PFSK-1 (cell line): Measurements from ENCODE around the gene HEMK1.

ENCODE experiments used
- POLR2AphosphoS5 ChIP-seq: IDR thresholded peaks from 2 replicates; pipeline ENCODE4 v1.6.1; 2012; ENCODE audit warnings: low read depth, mild to moderate bottlenecking, control low read depth, low read length, moderate library complexity
- TAF1 ChIP-seq: IDR thresholded peaks from 2 replicates; pipeline ENCODE4 v1.6.1; 2012; ENCODE audit warnings: low read length, control low read depth, borderline replicate concordance; ENCODE audit not compliant: insufficient read depth
- TF ChIP-seq, protein P1 (sequence below), 2 experiments: IDR thresholded peaks; 2 replicates each; pipeline versions ENCODE4 v1.6.1 to v1.8.0; 2011 to 2012; ENCODE audit warnings: low read depth in 2 of 2, low read length in 2 of 2, control low read depth in 1 of 2, inconsistent platforms in 1 of 2, mild to moderate bottlenecking in 1 of 2, moderate library complexity in 1 of 2; ENCODE audit not compliant: insufficient read depth in 1 of 2

DNA sequence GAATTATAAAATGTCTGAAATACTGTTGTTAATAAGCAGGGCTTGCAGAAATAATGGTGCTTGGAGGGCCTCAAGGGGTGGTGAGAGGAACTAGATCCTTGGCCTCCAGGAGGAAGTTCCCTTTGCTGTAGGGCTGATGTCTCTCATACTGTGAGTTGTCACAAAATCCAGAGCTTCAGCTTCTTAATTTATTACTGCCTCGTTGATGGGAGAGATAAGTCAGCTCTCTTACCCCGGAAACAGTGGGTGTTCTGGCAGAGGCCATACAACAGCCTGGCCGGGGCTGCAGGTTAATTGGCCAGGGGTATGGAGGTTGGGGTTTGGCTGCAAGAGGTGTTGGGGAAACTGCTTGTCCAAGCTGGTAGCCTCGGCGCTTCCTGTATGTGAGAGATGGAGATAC, 63.1 kb downstream of the HEMK1 start:
- TF ChIP-seq, protein P1, sequence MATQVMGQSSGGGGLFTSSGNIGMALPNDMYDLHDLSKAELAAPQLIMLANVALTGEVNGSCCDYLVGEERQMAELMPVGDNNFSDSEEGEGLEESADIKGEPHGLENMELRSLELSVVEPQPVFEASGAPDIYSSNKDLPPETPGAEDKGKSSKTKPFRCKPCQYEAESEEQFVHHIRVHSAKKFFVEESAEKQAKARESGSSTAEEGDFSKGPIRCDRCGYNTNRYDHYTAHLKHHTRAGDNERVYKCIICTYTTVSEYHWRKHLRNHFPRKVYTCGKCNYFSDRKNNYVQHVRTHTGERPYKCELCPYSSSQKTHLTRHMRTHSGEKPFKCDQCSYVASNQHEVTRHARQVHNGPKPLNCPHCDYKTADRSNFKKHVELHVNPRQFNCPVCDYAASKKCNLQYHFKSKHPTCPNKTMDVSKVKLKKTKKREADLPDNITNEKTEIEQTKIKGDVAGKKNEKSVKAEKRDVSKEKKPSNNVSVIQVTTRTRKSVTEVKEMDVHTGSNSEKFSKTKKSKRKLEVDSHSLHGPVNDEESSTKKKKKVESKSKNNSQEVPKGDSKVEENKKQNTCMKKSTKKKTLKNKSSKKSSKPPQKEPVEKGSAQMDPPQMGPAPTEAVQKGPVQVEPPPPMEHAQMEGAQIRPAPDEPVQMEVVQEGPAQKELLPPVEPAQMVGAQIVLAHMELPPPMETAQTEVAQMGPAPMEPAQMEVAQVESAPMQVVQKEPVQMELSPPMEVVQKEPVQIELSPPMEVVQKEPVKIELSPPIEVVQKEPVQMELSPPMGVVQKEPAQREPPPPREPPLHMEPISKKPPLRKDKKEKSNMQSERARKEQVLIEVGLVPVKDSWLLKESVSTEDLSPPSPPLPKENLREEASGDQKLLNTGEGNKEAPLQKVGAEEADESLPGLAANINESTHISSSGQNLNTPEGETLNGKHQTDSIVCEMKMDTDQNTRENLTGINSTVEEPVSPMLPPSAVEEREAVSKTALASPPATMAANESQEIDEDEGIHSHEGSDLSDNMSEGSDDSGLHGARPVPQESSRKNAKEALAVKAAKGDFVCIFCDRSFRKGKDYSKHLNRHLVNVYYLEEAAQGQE (IDR thresholded peaks at IDR 0.05; ENCODE audit: insufficient read depth in 1 of 2, low read depth in 2 of 2, low read length in 2 of 2), result no peak
- no peak for TF ChIP-seq POLR2AphosphoS5
- no peak for TF ChIP-seq TAF1
